Chondrocyte (in vitro differentiated cells): ENCODE data around the gene RIPK3. TPM values are rescaled to one million over a fixed set of nuclear protein-coding genes. Genes with fewer than 3 reads are reported as not detected.

Experiments
- DNase-seq: peaks from one replicate; pipeline ENCODE4 v3.0.0; 2021; ENCODE audit warnings: mixed read lengths, low spot score
- H3K27ac Mint-ChIP-seq: one replicate; pipeline ENCODE4 v1.8.0; 2021; ENCODE audit warnings: mild to moderate bottlenecking, moderate library complexity, mixed read lengths; ENCODE audit not compliant: unreplicated experiment
- H3K27me3 Mint-ChIP-seq: 2 replicates; pipeline ENCODE4 v1.8.0; 2021; ENCODE audit warnings: low read depth, mixed read lengths
- H3K36me3 Mint-ChIP-seq: 2 replicates; pipeline ENCODE4 v1.8.0; 2021; ENCODE audit warnings: low read depth, mixed read lengths
- H3K4me1 Mint-ChIP-seq: 2 replicates; pipeline ENCODE4 v1.8.0; 2021; ENCODE audit warnings: low read depth, mild to moderate bottlenecking, mixed read lengths
- H3K4me3 Mint-ChIP-seq: one replicate; pipeline ENCODE4 v1.8.0; 2021; ENCODE audit warnings: mild to moderate bottlenecking, moderate library complexity, mixed read lengths; ENCODE audit not compliant: unreplicated experiment
- H3K9me3 Mint-ChIP-seq: 2 replicates; pipeline ENCODE4 v1.8.0; 2021; ENCODE audit warnings: low read depth, mixed read lengths
- CTCF ChIP-seq: fragments of 200-600 bp; sonication (generic); IDR thresholded peaks from 2 replicates; pipeline ENCODE4 v1.5.0; 2021; ENCODE audit warnings: antibody characterized with exemption, mild to moderate bottlenecking, moderate library complexity
- total RNA-seq: library from RNA; stranded (reverse); gene quantifications from 3 replicates; pipeline ENCODE4 v1.2.1, GENCODE V29; 2021

Gene RIPK3
- total RNA-seq, 1 donor from 2014 or later, result 1.3 TPM

- Mint-ChIP-seq H3K9me3 (no peaks in the 10 kb centered on the region), H3K36me3 (peaks cover 27% of the 10 kb centered on the region), H3K4me1 (peaks cover 6% of the 10 kb centered on the region), H3K4me3 (no peak within 1 kb of the TSS), H3K27ac (peak within 1 kb of the TSS; percentile 8), H3K27me3 (no peaks in the 10 kb centered on the region)
- DNase-seq, result no peak
- peak; percentile 94 for TF ChIP-seq CTCF
Measured at GRCh38 chr14:24307575-24308341, 32.0 kb downstream of the RIPK3 start, which contains the start of gene CIDEB. TSS of gene CIDEB (minus strand) at chr14:24307977. CDS start at chr14:24307858, 119 bp downstream.

GRCh38 chr14:24307156-24307574 lies 32.6 kb downstream of the RIPK3 start:
- TF ChIP-seq CTCF, result no peak
- Mint-ChIP-seq H3K36me3 (peaks cover 27% of the 10 kb centered on the region), H3K4me1 (peaks cover 6% of the 10 kb centered on the region), H3K27me3 (no peaks in the 10 kb centered on the region), H3K9me3 (no peaks in the 10 kb centered on the region), H3K4me3 (no peak overlapping the region), H3K27ac (no peak overlapping the region)
- no peak for DNase-seq

- Mint-ChIP-seq H3K36me3 (peaks cover 26% of the 10 kb centered on the region), H3K9me3 (no peaks in the 10 kb centered on the region), H3K27ac (no peak overlapping the region), H3K27me3 (no peaks in the 10 kb centered on the region), H3K4me3 (no peak overlapping the region), H3K4me1 (peaks cover 22% of the 10 kb centered on the region)
- TF ChIP-seq CTCF, result no peak
- no peak for DNase-seq
Measured at GRCh38 chr14:24304019-24304387, 35.8 kb downstream of the RIPK3 start.

- Mint-ChIP-seq H3K4me1 (peaks cover 39% of the 10 kb centered on the region), H3K4me3 (peak overlapping the region; percentile 91), H3K27me3 (no peaks in the 10 kb centered on the region), H3K27ac (peak overlapping the region; percentile 79), H3K36me3 (peaks cover 28% of the 10 kb centered on the region), H3K9me3 (no peaks in the 10 kb centered on the region)
- no peak for DNase-seq
- TF ChIP-seq CTCF, result no peak
Measured at GRCh38 chr14:24300326-24300980, 39.3 kb downstream of the RIPK3 start.

GRCh38 chr14:24299255-24300191 lies 40.3 kb downstream of the RIPK3 start, which contains the start of the genes DHRS1 and NOP9:
TSS of gene DHRS1 (minus strand) at chr14:24299780. CDS start at chr14:24299106, 674 bp downstream.
TSS of gene NOP9 (plus strand) at chr14:24299850. CDS start at chr14:24299955, 105 bp downstream.
- DNase-seq, result no peak
- no peak for TF ChIP-seq CTCF
- Mint-ChIP-seq H3K27me3 (no peaks in the 10 kb centered on the region), H3K4me1 (peaks cover 39% of the 10 kb centered on the region), H3K4me3 (peak within 1 kb of the TSS; percentile 91), H3K27ac (peak within 1 kb of the TSS; percentile 96), H3K36me3 (peaks cover 20% of the 10 kb centered on the region), H3K9me3 (no peaks in the 10 kb centered on the region)
